ENCODE data around the gene ATG9B. TPM values are rescaled to one million over a fixed set of nuclear protein-coding genes. Genes with fewer than 3 reads are reported as not detected.

Gene ATG9B
- total RNA-seq, 3 donors from 2014 or later (not counting 1 experiment from before 2014, with no cell fraction given): 4.4 to 4.6 (median 4.5) TPM

- ATAC-seq (no peak), DNase-seq (peak in 1 of 2 donors; percentile 46)
- H3K27me3 ChIP-seq (ENCODE audit: control insufficient read depth, insufficient read depth, low read length): peaks cover 19% of the 10 kb centered on the region
- no peaks in the 10 kb centered on the region for H3K9me3 ChIP-seq (ENCODE audit: control insufficient read depth, insufficient read depth, low read length)
- no peak overlapping the region for H3K27ac ChIP-seq (ENCODE audit: low read length)
- intact Hi-C loops (cut with micrococcal nuclease): loop anchor here (5.0 to 10.0 kb wide), 2 partner anchors 55 to 352 kb away; no protein-coding TSS in a partner anchor
- no peak overlapping the region for H3K4me3 Mint-ChIP-seq
- no peak for TF ChIP-seq CTCF (IDR thresholded peaks at IDR 0.05)
- WGBS (ENCODE audit: insufficient coverage): 87% methylated on average over 15 of the region's 15 CpGs
- no peak overlapping the region for H3K27ac Mint-ChIP-seq
- H3K27me3 Mint-ChIP-seq (ENCODE audit: low read depth in 2 of 2): peaks cover 0 to 42% of the 10 kb centered on the region in 2 donors
- no peaks in the 10 kb centered on the region for H3K36me3 ChIP-seq (ENCODE audit: control insufficient read depth, insufficient read depth, low read length)
- H3K9me3 Mint-ChIP-seq: no peaks in the 10 kb centered on the region
- H3K36me3 Mint-ChIP-seq: no peaks in the 10 kb centered on the region
- peaks cover 48 to 65% of the 10 kb centered on the region in 2 donors for H3K4me1 Mint-ChIP-seq
- peaks cover 56% of the 10 kb centered on the region for H3K4me1 ChIP-seq (ENCODE audit: control insufficient read depth, insufficient read depth, low read length)
- no peak overlapping the region for H3K4me3 ChIP-seq (ENCODE audit: low read length)
These were observed 7.4 kb downstream of the ATG9B start for GRCh38 chr7:151016942-151017341.

GRCh38 chr7:151016505-151016904, 7.8 kb downstream of the ATG9B start:
- H3K27me3 Mint-ChIP-seq (ENCODE audit: low read depth in 2 of 2): peaks cover 0 to 42% of the 10 kb centered on the region in 2 donors
- no peaks in the 10 kb centered on the region for H3K9me3 Mint-ChIP-seq
- no peaks in the 10 kb centered on the region for H3K9me3 ChIP-seq (ENCODE audit: control insufficient read depth, insufficient read depth, low read length)
- no peak overlapping the region for H3K27ac ChIP-seq (ENCODE audit: low read length)
- 85% methylated on average over 8 of the region's 8 CpGs for WGBS (ENCODE audit: insufficient coverage)
- peaks cover 19% of the 10 kb centered on the region for H3K27me3 ChIP-seq (ENCODE audit: control insufficient read depth, insufficient read depth, low read length)
- peaks cover 52 to 69% of the 10 kb centered on the region in 2 donors for H3K4me1 Mint-ChIP-seq
- TF ChIP-seq CTCF (IDR thresholded peaks at IDR 0.05): no peak
- H3K4me3 Mint-ChIP-seq: no peak overlapping the region
- no peaks in the 10 kb centered on the region for H3K36me3 Mint-ChIP-seq
- no peak overlapping the region for H3K4me3 ChIP-seq (ENCODE audit: low read length)
- peak overlapping the region in 1 of 2 donors; percentile 95 for H3K27ac Mint-ChIP-seq
- no peaks in the 10 kb centered on the region for H3K36me3 ChIP-seq (ENCODE audit: control insufficient read depth, insufficient read depth, low read length)
- peaks cover 59% of the 10 kb centered on the region for H3K4me1 ChIP-seq (ENCODE audit: control insufficient read depth, insufficient read depth, low read length)
- ATAC-seq: no peak
- intact Hi-C loops (cut with micrococcal nuclease): loop anchor here (5.0 to 10.0 kb wide), 2 partner anchors 54 to 352 kb away; no protein-coding TSS in a partner anchor
- DNase-seq: no peak

- intact Hi-C loops (cut with micrococcal nuclease): loop anchor here (5.0 to 10.0 kb wide), 2 partner anchors 54 to 351 kb away; no protein-coding TSS in a partner anchor
- Histone ChIP-seq H3K36me3 (ENCODE audit: control insufficient read depth, insufficient read depth, low read length) (no peaks in the 10 kb centered on the region), H3K27ac (ENCODE audit: low read length) (no peak overlapping the region), H3K9me3 (ENCODE audit: control insufficient read depth, insufficient read depth, low read length) (no peaks in the 10 kb centered on the region), H3K4me1 (ENCODE audit: control insufficient read depth, insufficient read depth, low read length) (peaks cover 65% of the 10 kb centered on the region), H3K4me3 (ENCODE audit: low read length) (no peak overlapping the region), H3K27me3 (ENCODE audit: control insufficient read depth, insufficient read depth, low read length) (peaks cover 19% of the 10 kb centered on the region)
- no peak for ATAC-seq
- Mint-ChIP-seq H3K4me1 (peaks cover 55 to 72% of the 10 kb centered on the region in 2 donors), H3K4me3 (no peak overlapping the region), H3K36me3 (no peaks in the 10 kb centered on the region), H3K27me3 (ENCODE audit: low read depth in 2 of 2) (peaks cover 0 to 37% of the 10 kb centered on the region in 2 donors), H3K9me3 (no peaks in the 10 kb centered on the region), H3K27ac (peak overlapping the region in 1 of 2 donors; percentile 95)
- DNase-seq: no peak
- WGBS (ENCODE audit: insufficient coverage): 93% methylated on average over 5 of the region's 5 CpGs
- no peak for TF ChIP-seq CTCF (IDR thresholded peaks at IDR 0.05)
These were observed 8.3 kb downstream of the ATG9B start for GRCh38 chr7:151015967-151016366.

- TF ChIP-seq CTCF (IDR thresholded peaks at IDR 0.05): no peak
- Histone ChIP-seq H3K4me3 (ENCODE audit: low read length) (no peak overlapping the region), H3K27me3 (ENCODE audit: control insufficient read depth, insufficient read depth, low read length) (peaks cover 10% of the 10 kb centered on the region), H3K36me3 (ENCODE audit: control insufficient read depth, insufficient read depth, low read length) (no peaks in the 10 kb centered on the region), H3K4me1 (ENCODE audit: control insufficient read depth, insufficient read depth, low read length) (peaks cover 75% of the 10 kb centered on the region), H3K9me3 (ENCODE audit: control insufficient read depth, insufficient read depth, low read length) (no peaks in the 10 kb centered on the region), H3K27ac (ENCODE audit: low read length) (no peak overlapping the region)
- Mint-ChIP-seq H3K36me3 (no peaks in the 10 kb centered on the region), H3K4me1 (peaks cover 63 to 83% of the 10 kb centered on the region in 2 donors), H3K4me3 (peak overlapping the region; percentile 63), H3K9me3 (no peaks in the 10 kb centered on the region), H3K27ac (peak overlapping the region; percentile 94 to 95), H3K27me3 (ENCODE audit: low read depth in 2 of 2) (peaks cover 0 to 27% of the 10 kb centered on the region in 2 donors)
- no peak for ATAC-seq
- intact Hi-C loops (cut with micrococcal nuclease): loop anchor here (5.0 to 10.0 kb wide), 3 partner anchors 38 to 350 kb away; partner anchors contain the start of gene KCNH2
- 78% methylated on average over 8 of the region's 8 CpGs for WGBS (ENCODE audit: insufficient coverage)
- DNase-seq: peak in 1 of 2 donors; percentile 62
These were observed 9.3 kb downstream of the ATG9B start for GRCh38 chr7:151014950-151015349.
